Measurements from ENCODE around the gene NUP205. TPM values are rescaled to one million over a fixed set of nuclear protein-coding genes. Genes with fewer than 3 reads are reported as not detected.

The NUP205 gene
- total RNA-seq, 3 donors from 2014 or later, result 32.5 to 38.9 (median 37.3) TPM

DNA sequence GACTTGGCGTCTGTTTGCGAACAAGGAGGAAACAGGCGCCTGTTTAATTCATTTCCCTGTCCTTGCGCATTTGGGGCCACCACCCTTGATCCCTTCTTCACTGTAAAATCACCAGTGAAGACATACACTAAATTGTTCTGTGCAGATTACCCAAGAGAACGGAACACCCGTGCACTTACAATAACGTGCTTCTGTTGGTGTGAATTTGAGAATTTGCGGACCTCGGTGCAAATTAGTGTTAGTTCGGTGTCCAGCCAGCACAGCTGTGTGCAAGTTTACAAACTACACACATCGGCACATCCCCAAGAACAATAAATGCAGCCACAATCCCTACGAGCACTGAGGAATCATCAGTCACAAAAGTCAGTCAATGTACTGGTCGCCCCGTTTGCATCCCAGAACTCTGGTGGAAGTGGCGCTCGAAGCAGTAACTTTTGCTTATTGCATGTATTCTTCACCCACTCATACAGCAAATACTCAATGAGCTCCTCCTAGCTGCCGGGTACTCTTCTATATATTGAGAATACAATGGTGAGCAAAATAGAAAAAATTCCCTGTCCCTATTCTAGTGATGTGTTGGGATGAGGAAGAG is 47.0 kb upstream of the NUP205 start:
- H3K36me3 ChIP-seq (ENCODE audit: low read depth), result no peaks in the 10 kb centered on the region
- DNase-seq (peak in 2 of 3 donors; percentile 19 to 30), ATAC-seq (no peak)
- TF ChIP-seq, protein P1, sequence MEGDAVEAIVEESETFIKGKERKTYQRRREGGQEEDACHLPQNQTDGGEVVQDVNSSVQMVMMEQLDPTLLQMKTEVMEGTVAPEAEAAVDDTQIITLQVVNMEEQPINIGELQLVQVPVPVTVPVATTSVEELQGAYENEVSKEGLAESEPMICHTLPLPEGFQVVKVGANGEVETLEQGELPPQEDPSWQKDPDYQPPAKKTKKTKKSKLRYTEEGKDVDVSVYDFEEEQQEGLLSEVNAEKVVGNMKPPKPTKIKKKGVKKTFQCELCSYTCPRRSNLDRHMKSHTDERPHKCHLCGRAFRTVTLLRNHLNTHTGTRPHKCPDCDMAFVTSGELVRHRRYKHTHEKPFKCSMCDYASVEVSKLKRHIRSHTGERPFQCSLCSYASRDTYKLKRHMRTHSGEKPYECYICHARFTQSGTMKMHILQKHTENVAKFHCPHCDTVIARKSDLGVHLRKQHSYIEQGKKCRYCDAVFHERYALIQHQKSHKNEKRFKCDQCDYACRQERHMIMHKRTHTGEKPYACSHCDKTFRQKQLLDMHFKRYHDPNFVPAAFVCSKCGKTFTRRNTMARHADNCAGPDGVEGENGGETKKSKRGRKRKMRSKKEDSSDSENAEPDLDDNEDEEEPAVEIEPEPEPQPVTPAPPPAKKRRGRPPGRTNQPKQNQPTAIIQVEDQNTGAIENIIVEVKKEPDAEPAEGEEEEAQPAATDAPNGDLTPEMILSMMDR (IDR thresholded peaks at IDR 0.05), result no peak
- H3K4me1 ChIP-seq (ENCODE audit: low read depth), result peaks cover 10% of the 10 kb centered on the region
- H3K4me3 ChIP-seq, result peak overlapping the region; percentile 43
- intact Hi-C loops (cut with DNase I, micrococcal nuclease), result loop anchor here in 1 of 2 donors (5.0 kb wide), 1 partner anchor 47 kb away; the partner anchor contains the start of gene NUP205
- no peaks in the 10 kb centered on the region for H3K9me3 ChIP-seq

DNA sequence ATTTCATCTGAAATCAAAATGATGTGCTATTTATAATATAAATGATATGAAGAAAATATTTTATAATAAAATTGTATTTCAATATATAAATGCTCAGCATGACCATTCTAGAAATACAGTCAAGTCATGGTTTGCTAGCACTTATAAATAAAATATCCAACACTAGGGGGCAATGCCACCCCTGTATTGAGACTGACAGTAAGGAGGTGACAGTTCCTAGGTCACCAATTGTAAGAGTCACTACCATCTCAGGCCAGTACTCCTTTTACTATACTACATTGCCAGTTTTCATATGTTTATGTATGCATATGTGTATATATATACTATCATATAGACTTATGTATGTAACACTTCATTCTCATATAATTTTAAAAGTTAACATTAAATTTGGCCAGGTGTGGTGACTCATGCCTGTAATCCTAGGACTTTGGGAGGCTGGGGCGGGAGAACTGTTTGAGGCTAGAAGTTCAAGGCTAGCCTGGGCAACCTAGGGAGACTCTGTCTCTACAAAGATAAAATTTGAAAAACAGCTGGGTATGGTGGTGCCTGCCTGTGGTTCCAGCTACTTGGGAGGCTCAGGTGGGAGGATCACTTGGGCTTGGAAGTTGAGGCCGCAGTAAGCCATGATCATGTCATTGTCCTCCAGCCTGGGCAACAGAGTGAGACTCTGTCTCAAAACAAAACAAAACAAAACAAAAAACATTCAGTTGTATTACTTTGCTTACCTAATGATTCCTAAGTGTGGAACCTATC is 45.4 kb upstream of the NUP205 start:
- H3K36me3 ChIP-seq (ENCODE audit: low read depth), result no peaks in the 10 kb centered on the region
- TF ChIP-seq, protein P1 (IDR thresholded peaks at IDR 0.05), result no peak
- no peak overlapping the region for H3K4me3 ChIP-seq
- H3K9me3 ChIP-seq, result no peaks in the 10 kb centered on the region
- intact Hi-C loops (cut with DNase I, micrococcal nuclease), result loop anchor here in 1 of 2 donors (5.0 kb wide), 1 partner anchor 45 kb away; the partner anchor contains the start of gene NUP205
- peak in 1 of 3 donors; percentile 43 for DNase-seq
- ATAC-seq, result no peak
- H3K4me1 ChIP-seq (ENCODE audit: low read depth), result peaks cover 10% of the 10 kb centered on the region

DNA sequence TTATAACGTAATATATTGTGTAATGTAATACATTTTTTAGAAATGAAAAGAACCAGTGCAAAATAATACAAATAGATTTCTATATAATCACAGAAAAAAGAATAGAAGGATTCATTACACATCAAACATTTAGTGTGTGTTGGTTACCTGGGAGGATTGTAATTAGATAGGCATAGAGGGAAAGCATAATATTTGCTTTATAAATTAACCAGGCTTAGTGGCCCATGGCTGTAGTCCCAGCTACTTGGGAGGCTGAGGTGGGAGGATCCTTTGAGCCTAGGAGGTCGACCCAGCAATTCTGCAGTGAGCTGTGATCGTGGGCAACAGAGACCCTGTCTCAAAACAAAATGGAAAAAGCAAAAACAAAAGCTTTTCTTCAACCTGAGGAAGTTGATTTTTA is 42.9 kb upstream of the NUP205 start:
- TF ChIP-seq, protein P1 (IDR thresholded peaks at IDR 0.05), result no peak
- intact Hi-C loops (cut with DNase I, micrococcal nuclease), result loop anchor here in 1 of 2 donors (5.0 kb wide), 1 partner anchor 42 kb away; the partner anchor contains the start of gene NUP205
- H3K9me3 ChIP-seq, result no peaks in the 10 kb centered on the region

DNA sequence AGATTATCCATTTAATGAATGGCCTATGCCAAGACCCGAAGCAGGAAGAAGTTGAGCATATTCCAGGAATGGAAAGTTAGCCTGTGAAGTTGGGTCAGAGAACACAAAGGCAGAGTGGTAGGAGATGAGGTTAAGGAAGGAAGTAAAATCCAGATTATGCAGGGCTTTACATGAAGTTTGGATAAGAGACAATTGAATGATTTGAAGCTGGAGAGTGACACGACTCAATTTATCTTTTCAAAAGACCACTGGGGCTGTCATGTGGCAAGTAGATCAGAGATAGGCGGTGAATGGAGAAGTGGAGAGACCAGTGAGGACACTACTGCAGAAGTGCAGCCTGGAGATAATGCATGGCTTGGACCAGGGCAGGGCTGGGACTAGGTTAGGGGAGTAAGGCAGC is 40.7 kb upstream of the NUP205 start:
- H3K4me1 ChIP-seq (ENCODE audit: low read depth), result no peaks in the 10 kb centered on the region
- ATAC-seq (no peak), DNase-seq (no peak)
- no peaks in the 10 kb centered on the region for H3K9me3 ChIP-seq
- no peaks in the 10 kb centered on the region for H3K36me3 ChIP-seq (ENCODE audit: low read depth)
- intact Hi-C loops (cut with DNase I, micrococcal nuclease), result no loop called here
- TF ChIP-seq, protein P1 (IDR thresholded peaks at IDR 0.05), result no peak
- H3K4me3 ChIP-seq, result no peak overlapping the region

More for the DNA sequence above, 42.9 kb upstream of the NUP205 start:
- ATAC-seq, result no peak
- Histone ChIP-seq H3K4me3 (no peak overlapping the region), H3K36me3 (ENCODE audit: low read depth) (no peaks in the 10 kb centered on the region), H3K4me1 (ENCODE audit: low read depth) (no peaks in the 10 kb centered on the region)
- no peak for DNase-seq

DNA sequence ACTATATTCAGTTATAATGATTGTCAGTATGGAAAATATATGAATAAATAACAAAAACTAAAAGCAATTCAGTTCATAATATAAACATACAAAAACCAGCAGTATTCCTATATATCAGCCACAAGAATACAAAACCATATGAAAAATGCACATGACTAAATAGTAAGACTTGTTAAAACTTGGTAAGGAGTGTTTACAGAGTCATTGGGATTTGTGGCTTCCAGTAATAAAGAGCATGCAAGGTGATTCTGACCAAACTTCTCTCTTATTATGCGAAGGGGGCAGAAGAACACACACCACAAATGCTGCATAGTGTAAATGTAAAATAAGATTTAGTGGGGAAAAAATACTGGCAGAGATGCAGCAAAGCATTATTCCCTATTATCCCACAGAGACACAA is 39.0 kb upstream of the NUP205 start:
- Histone ChIP-seq H3K4me1 (ENCODE audit: low read depth) (no peaks in the 10 kb centered on the region), H3K9me3 (no peaks in the 10 kb centered on the region), H3K4me3 (no peak overlapping the region), H3K36me3 (ENCODE audit: low read depth) (no peaks in the 10 kb centered on the region)
- TF ChIP-seq, protein P1 (IDR thresholded peaks at IDR 0.05), result no peak
- ATAC-seq (no peak), DNase-seq (no peak)
- intact Hi-C loops (cut with DNase I, micrococcal nuclease), result no loop called here

Measured in mucosa of descending colon (tissue), 3 donors.